HG02588 (cell line): ENCODE data around the gene TEAD1.

ENCODE experiments used
- ATAC-seq: cut with Tn5 transposase; IDR thresholded peaks from one replicate; pipeline ENCODE4 v1.9.1; 2021; ENCODE audit warnings: mild to moderate bottlenecking, moderate library complexity; ENCODE audit not compliant: unreplicated experiment

TEAD1 gene

DNA sequence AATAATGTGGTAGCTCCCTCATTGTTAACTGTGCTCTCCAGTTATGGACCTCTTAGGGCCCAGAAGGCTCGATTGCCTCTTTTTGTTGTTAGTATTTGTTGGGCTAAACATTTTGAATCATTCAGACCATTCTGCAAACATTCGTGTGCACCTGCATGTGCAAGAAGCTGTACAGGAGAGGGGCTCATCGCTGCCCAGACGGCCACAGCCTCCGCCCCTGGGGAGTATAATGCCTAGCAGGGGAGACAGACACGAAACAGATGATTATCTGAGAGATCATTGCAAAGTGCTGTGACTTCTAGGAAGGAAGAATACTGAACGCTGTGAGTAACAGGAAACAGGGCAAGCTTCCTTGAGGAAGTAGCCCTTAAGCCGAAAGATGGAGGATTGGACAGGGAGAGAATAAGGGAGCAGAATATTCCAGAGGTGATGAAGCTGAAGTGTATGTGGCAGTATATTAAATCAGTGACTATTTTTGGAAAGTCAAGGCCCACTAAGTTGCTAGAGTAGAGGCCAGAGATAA, 211.6 kb downstream of the TEAD1 start:
- no peak for ATAC-seq

DNA sequence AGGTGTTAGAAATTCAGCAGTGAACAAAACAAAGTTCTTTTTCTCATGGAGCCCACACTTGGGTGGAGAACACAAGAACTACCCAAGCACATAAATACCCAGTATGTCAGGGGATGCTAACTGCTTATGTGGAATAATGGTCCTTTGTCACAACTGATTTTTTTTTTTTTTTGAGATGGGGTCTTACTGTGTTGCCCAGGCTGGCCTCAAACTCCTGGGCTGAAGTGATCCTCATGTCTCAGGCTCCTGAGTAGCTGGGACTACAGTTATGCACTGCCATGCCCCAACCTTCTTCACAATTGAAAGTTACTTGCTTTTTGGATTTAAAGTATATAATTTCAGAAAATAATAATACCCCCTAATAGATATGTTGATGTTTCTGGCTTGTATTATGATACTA, 212.3 kb downstream of the TEAD1 start:
- ATAC-seq: no peak

DNA sequence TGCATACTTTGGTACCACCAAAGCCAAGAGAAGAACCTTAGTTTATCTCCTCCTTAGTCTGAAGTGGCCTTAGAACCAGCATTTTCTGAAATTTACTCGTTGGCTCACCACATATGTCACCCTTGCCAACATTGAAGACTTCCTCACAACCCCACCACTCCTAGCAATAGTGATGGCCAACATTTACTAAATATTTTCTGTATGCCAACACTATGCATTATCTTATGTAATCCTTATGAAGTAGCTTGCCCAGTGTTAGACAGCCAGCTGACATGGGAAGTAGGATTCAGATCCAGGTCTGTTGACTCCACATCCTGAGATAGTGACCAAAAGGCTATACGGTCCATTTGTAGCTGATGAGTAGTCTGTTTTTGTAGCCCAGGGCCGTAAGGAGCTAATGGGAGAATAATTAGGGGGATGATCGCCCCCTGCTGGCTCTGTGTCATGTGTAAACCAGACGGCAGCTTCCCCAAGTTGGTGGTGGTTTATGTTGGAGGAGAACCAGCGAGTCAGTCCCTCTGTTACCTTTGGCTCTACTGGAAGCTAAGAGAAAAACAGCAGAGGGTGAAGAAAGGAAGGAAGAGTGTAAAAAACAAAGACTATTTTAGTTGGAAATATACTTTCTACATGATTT, 214.4 kb downstream of the TEAD1 start:
- ATAC-seq: no peak

GRCh38 chr11:12889243-12889642, 215.0 kb downstream of the TEAD1 start:
- no peak for ATAC-seq

GRCh38 chr11:12890476-12890875, 216.3 kb downstream of the TEAD1 start:
- ATAC-seq: no peak

GRCh38 chr11:12893787-12894672, 219.8 kb downstream of the TEAD1 start:
- ATAC-seq: no peak

DNA sequence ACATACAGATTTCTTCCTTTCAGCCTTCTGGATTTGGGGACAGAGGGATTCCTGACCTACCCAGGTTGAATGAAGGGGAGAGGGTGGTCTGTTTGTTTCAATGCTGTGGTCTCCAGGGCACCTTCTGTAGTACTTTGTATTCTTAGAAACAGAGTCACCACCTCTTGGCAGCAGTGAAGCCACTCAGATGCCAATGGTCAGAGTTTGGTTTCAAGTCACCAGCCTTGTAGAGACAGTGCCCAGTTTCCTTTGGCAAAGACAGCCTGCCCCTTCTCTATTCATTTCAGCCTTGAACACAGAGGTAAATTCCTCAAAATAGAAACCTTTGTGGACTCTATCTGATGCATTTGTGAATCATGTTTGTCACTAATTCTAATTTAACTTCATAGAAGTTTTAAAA, 223.2 kb downstream of the TEAD1 start:
- no peak for ATAC-seq

GRCh38 chr11:12897867-12898266, 223.6 kb downstream of the TEAD1 start:
- ATAC-seq: no peak

- ATAC-seq: no peak
These were observed 226.3 kb downstream of the TEAD1 start for GRCh38 chr11:12900496-12900895.

- ATAC-seq: no peak
These were observed 227.1 kb downstream of the TEAD1 start for GRCh38 chr11:12901272-12901671.

DNA sequence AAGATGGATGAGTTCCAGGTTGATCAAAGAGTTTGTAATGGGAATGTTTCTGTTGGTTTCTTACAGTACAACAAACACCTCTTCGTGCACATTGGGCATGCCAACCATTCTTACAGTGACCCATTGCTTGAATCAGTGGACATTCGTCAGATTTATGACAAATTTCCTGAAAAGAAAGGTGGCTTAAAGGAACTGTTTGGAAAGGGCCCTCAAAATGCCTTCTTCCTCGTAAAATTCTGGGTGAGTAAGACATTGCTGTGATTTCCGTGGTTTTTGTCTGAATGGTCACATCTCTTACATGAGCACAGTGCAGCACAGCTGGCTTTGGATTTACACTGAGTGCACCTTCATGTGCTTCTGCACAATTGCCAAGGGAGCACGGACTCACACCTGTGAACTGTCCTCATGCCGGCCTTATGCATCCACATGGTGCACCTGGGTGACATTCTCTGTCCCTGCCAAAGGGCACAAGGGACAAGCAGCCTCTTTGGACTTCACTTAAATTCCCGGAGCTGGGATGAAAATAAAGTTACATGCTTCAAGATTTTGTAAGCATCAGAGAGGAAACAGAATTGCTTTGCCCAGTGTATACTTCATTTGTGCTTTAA, 227.8 kb downstream of the TEAD1 start:
- no peak for ATAC-seq

GRCh38 chr11:12902791-12903486, 228.7 kb downstream of the TEAD1 start:
- no peak for ATAC-seq

DNA sequence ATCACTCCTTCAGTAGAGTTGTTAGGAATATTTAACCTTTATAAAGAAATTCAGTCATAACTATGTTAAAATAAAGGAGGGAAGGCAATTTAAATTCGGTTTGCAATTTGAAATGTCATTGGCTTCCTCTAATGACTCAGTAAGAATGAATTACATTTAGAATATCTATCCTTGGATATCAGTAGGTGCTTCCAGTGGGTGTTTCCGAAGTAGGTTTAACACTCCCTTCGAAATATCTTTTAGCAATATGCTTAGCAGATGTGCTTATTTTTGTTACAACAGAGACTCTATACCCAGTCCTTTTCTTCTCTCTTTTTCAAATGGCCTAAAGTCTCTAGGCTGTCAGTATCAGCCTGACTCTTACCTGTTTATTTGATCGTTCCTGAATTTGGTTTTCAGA, 231.2 kb downstream of the TEAD1 start:
- ATAC-seq: no peak

- ATAC-seq: no peak
These were observed 232.3 kb downstream of the TEAD1 start for GRCh38 chr11:12906501-12906900.

DNA sequence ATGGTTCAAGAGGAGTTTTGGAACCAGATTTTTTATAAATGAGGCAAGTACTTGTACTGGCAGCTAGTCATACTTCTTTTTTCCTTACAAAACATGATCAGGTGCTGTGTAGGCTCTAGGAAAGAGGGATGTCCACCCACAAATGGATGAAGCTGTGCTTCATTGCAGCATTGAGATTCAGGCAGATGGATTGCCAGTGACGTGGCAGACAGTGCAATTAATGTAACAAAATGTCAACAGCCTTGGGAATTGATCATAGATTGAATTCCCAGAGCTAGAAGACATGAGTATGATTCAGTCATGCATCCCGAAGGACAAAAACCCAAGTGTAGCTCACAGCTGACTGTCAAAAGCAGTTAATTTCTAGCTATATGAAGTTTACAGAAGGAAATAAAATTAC, 235.7 kb downstream of the TEAD1 start:
- no peak for ATAC-seq

DNA sequence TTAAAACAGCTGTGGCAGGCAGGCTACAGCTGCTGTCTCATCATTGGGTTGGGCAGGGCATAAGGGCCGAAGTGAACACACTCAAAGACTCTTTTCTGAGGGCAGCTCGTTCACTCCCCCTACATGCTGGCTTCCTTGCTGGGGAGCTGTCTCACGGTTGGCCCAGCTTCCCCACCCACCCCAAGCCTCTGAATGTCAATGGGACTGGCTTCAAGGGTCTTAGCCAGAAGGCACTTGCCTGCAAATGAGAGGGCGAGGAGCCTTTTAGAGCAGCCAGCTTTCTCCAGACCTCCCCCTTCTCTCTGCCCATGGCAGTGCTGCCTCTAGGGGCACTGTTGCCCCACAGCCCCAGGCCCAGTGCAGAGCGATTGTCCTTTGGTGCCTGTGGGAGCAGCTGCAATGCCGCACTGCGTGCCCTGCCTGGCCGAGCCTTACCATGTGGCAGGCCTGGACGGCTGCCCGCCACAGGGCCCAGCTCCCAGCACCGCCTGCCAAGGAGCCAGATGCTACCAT, 240.2 kb downstream of the TEAD1 start:
- no peak for ATAC-seq

DNA sequence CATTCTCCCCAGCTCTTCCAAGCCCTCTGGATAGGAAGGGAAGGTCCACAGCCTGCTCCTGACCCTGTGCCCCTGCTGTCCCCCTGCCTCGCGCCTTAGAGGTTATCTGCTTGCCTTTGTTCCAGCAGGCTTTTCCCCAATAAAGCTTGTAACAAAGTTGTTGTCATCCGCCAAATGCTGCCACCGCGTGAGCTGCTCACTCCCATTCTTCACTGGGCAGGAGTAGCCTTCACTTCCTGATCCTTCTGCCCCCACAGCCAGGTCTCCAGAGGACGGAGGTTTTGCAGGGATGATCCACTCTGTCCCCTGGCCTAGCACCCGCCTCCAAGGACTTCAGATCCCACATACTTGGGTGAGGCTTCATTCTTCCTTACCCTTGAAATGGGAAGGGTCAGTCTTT, 240.9 kb downstream of the TEAD1 start:
- no peak for ATAC-seq

DNA sequence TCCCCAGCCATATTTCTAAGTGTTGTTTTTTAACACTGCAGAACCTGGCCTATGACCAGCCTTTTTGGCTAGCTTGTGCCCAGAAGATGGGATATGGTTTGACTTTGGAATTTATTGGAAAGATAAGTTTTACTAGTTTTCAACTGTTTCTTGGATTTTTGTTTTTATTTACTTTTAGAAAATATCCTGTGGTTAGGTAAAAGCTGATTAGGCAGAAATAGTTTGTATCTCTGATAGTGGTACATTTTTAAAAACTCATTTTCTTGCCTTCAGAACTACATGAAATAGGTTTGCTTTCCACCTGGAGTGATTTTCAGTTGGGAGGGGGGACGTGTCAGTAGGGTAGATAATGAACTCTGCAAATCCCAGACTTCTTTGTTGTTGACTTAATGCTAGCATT, 243.6 kb downstream of the TEAD1 start:
- ATAC-seq: no peak

GRCh38 chr11:12918667-12919066, 244.4 kb downstream of the TEAD1 start:
- no peak for ATAC-seq

- ATAC-seq: no peak
These were observed 248.2 kb downstream of the TEAD1 start for GRCh38 chr11:12922418-12922817.

- no peak for ATAC-seq
These were observed 248.8 kb downstream of the TEAD1 start for GRCh38 chr11:12922980-12923507.
